Left lung (tissue), 10 donors: ENCODE results near the gene USO1. TPM values are rescaled to one million over a fixed set of nuclear protein-coding genes. Genes with fewer than 3 reads are reported as not detected.
A peak's percentile ranks its signal among the peaks of the same experiment; 100 is the strongest.

Experiments
- ATAC-seq: fragments of 200-7000 bp; cut with Tn5 transposase; one replicate; pipeline ENCODE4 v1.9.1; 2020; ENCODE audit warnings: moderate library complexity
- DNase-seq, 4 donors: peaks; one replicate each; pipeline ENCODE4 v3.0.0-alpha.2; 2013 to 2020
- H3K27ac ChIP-seq, 2 donors: fragments of 200-600 bp; sonication (generic) in 1 of 2; one replicate each; pipeline versions ENCODE4 v1.5.0 to v1.8.0; 2020 to 2021
- H3K27me3 ChIP-seq, 2 donors: fragments of 200-600 bp; sonication (generic) in 1 of 2; one replicate each; pipeline versions ENCODE4 v1.5.0 to v1.8.0; 2020 to 2021
- H3K36me3 ChIP-seq, 2 donors: fragments of 200-600 bp; sonication (generic) in 1 of 2; one replicate each; pipeline versions ENCODE4 v1.5.0 to v1.8.0; 2020 to 2021
- H3K4me1 ChIP-seq, 2 donors: fragments of 200-600 bp; one replicate each; pipeline ENCODE4 v1.8.0; 2021
- H3K4me3 ChIP-seq, 2 donors: fragments of 200-600 bp; sonication (generic) in 1 of 2; one replicate each; pipeline versions ENCODE4 v1.5.0 to v1.8.0; 2020 to 2021; ENCODE audit warnings: mild to moderate bottlenecking in 1 of 2
- H3K9me3 ChIP-seq, 2 donors: fragments of 200-600 bp; sonication (generic) in 1 of 2; one replicate each; pipeline versions ENCODE4 v1.5.0 to v1.8.0; 2020 to 2021
- CTCF ChIP-seq, 2 donors: fragments of 200-600 bp; sonication (generic) in 1 of 2; IDR thresholded peaks; one replicate each; pipeline versions ENCODE4 v1.5.0 to v1.8.0; 2021; ENCODE audit warnings: antibody characterized with exemption in 2 of 2
- intact Hi-C, 2 donors: fragments of 100-400 bp; cut with DNase I; formaldehyde crosslinking; loops; one replicate each; pipeline versions ENCODE4 v1.11.2 to v1.14.2; 2022
- polyA plus RNA-seq, 6 donors: library from polyadenylated mRNA; unstranded; fragments of 120-200 nt; gene quantifications; one replicate each; pipeline ENCODE4 v1.2.1, GENCODE V29; 2013; ENCODE audit not compliant: insufficient read length in 6 of 6
- total RNA-seq, 2 donors: library from RNA; stranded (reverse); fragmentation: NEBNext Ultra II Directional; extraction: Animal tissue kit (Norgen Biotek cat#: 25700); gene quantifications; one replicate each; pipeline ENCODE4 v1.2.1, GENCODE V29; 2021
- donor health status: DM: no; HTN: yes; CAD: no.
- donor health status: DM: no; HTN: no; CAD: no.

Gene USO1
- total and polyA plus RNA-seq, 8 donors: 64.2 to 86.1 (median 74.5) TPM

GRCh38 chr4:75729836-75730235 lies 5.5 kb downstream of the USO1 start:
- intact Hi-C loops: loop anchor here in 1 of 2 donors (10.0 kb wide), 1 partner anchor 55 kb away; the partner anchor contains the start of gene G3BP2
- no peak for ATAC-seq

GRCh38 chr4:75733369-75733768 lies 9.0 kb downstream of the USO1 start:
- ATAC-seq (no peak), DNase-seq (no peak)
- Histone ChIP-seq H3K4me3 (no peak overlapping the region), H3K9me3 (no peaks in the 10 kb centered on the region), H3K4me1 (peaks cover 0 to 23% of the 10 kb centered on the region in 2 donors), H3K27me3 (no peaks in the 10 kb centered on the region), H3K36me3 (no peaks in the 10 kb centered on the region), H3K27ac (no peak overlapping the region)
- intact Hi-C loops: no loop called here
- no peak for TF ChIP-seq CTCF (IDR thresholded peaks at IDR 0.05)

More at GRCh38 chr4:75729836-75730235, 5.5 kb downstream of the USO1 start:
- H3K36me3 ChIP-seq: no peaks in the 10 kb centered on the region
- DNase-seq: no peak
- peaks cover 16 to 49% of the 10 kb centered on the region in 2 donors for H3K4me1 ChIP-seq
- H3K4me3 ChIP-seq: no peak overlapping the region
- no peak for TF ChIP-seq CTCF (IDR thresholded peaks at IDR 0.05)
- H3K9me3 ChIP-seq: no peaks in the 10 kb centered on the region
- H3K27ac ChIP-seq: no peak overlapping the region
- H3K27me3 ChIP-seq: no peaks in the 10 kb centered on the region

- no peak for ATAC-seq
- H3K27ac ChIP-seq: no peak overlapping the region
- H3K27me3 ChIP-seq: no peaks in the 10 kb centered on the region
- no peak for TF ChIP-seq CTCF (IDR thresholded peaks at IDR 0.05)
- peaks cover 0 to 4% of the 10 kb centered on the region in 2 donors for H3K4me1 ChIP-seq
- intact Hi-C loops: no loop called here
- H3K36me3 ChIP-seq: no peaks in the 10 kb centered on the region
- no peaks in the 10 kb centered on the region for H3K9me3 ChIP-seq
- DNase-seq: no peak
- no peak overlapping the region for H3K4me3 ChIP-seq
Measured at GRCh38 chr4:75735525-75735924, 11.1 kb downstream of the USO1 start.

GRCh38 chr4:75736862-75737261 lies 12.5 kb downstream of the USO1 start:
- H3K4me1 ChIP-seq: peaks cover 0 to 3% of the 10 kb centered on the region in 2 donors
- H3K27ac ChIP-seq: no peak overlapping the region
- no peak for DNase-seq
- peaks cover 0 to 3% of the 10 kb centered on the region in 2 donors for H3K36me3 ChIP-seq
- no peak for TF ChIP-seq CTCF (IDR thresholded peaks at IDR 0.05)
- intact Hi-C loops: no loop called here
- H3K27me3 ChIP-seq: no peaks in the 10 kb centered on the region
- peak; percentile 41 for ATAC-seq
- no peaks in the 10 kb centered on the region for H3K9me3 ChIP-seq
- H3K4me3 ChIP-seq: no peak overlapping the region

GRCh38 chr4:75737398-75737797 lies 13.0 kb downstream of the USO1 start:
- Histone ChIP-seq H3K36me3 (peaks cover 0 to 3% of the 10 kb centered on the region in 2 donors), H3K4me3 (no peak overlapping the region), H3K4me1 (peaks cover 0 to 3% of the 10 kb centered on the region in 2 donors), H3K27ac (no peak overlapping the region), H3K27me3 (no peaks in the 10 kb centered on the region), H3K9me3 (no peaks in the 10 kb centered on the region)
- intact Hi-C loops: no loop called here
- ATAC-seq (no peak), DNase-seq (no peak)
- no peak for TF ChIP-seq CTCF (IDR thresholded peaks at IDR 0.05)
